KBM-7 (cell line): ENCODE data around the gene CCDC9.
"Not testable (repeated sequence)": the region's sequence is repeated elsewhere in the genome, so short reads cannot be mapped to it uniquely, and the experiment has no call there.

Experiments used
- DNase-seq: peaks from one replicate; pipeline ENCODE4 v3.0.0-alpha.2; 2015
- in situ Hi-C: fragments of 300-500 bp; cut with MboI; formaldehyde crosslinking; loops from 2 replicates; pipeline ENCODE4 v1.14.3; 2020; ENCODE audit warnings: low sequenced_read_pairs, low pct_unique_long_range_greater_than_20kb, mixed read lengths

The CCDC9 gene

DNA sequence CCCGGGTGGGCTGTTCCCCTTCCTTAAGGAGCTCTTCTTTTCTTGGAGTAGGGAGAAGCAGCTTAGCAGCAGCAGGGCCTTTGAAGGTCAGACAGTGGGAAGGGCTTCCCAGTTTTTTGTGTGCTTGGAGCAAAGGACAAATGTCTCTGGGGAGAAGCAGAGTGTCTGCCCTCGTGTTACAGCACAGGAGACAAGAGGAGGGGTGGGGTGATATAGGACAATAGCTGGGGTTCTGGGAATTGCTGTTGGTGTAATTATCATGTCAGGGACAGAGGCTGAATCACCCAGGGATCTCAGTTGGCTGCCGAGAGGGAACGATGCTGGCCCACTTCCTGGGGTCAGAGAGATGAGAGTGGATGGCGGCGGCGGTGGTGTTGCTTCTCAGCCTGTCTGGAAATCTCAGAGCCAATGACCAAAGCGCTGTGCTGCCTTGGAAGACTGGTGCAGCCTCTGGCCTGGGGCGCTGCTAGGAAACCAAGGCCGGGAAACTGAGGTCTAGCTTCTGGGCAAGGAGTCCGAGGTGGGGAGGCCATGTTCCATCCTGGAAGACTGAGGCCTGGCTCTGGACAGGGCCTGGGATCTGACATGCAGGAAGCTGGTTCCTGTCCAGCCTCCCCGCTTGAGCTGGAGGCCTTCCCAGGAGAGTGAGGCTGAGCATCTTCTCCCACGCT is 19.6 kb downstream of the CCDC9 start:
- in situ Hi-C loops, result no loop called here

DNA sequence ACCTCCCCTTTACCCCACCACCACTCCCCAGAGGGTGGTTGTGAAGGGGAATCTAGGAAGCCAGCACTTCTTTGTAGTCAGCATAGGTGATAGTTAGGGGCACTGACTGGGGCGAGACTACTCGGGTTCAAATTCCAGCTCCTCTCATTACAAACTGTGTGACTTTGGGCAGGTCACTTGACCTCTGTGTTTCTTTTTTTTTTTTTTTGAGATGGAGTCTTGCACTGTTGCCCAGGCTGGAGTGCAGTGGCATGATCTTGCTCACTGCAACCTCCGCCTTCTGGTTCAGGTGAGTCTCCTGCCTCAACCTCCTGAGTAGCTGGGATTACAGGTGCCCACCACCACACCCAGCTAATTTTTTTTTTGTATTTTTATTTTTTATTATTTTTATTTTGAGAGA is 20.2 kb downstream of the CCDC9 start:
- in situ Hi-C loops, DNase-seq: not testable (repeated sequence)

More for the DNA sequence above, 19.6 kb downstream of the CCDC9 start:
- no peak for DNase-seq

DNA sequence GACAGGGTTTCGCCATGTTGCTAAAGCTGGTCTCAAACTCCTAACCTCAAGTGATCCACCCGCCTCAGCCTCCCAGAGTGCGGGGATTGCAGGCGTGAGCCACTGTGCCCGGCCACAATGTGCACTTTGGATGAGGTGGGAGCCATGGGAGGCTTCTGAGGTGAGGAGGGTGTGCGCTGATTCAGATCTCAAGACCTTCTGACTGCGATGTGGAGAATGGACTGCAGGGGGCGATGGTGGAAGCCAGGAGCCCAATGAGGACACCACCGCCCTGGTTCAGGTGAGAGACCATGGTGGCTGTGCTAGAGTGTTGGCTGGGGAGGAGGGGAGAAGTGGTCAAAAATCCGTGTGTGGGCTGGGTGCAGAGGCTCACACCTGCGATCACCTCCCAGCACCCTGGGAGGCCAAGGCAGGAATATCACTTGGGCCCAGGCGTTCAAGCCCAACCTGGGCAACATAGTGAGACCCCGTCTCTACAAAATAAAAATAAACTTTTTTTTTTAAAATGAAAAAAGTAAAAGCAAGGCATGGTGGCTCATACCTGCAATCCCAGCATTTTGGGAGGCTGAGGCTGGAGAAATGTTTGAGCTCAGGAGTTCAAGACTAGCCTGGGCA is 24.0 kb downstream of the CCDC9 start:
- peak; percentile 57 for DNase-seq
- in situ Hi-C loops, result no loop called here

DNA sequence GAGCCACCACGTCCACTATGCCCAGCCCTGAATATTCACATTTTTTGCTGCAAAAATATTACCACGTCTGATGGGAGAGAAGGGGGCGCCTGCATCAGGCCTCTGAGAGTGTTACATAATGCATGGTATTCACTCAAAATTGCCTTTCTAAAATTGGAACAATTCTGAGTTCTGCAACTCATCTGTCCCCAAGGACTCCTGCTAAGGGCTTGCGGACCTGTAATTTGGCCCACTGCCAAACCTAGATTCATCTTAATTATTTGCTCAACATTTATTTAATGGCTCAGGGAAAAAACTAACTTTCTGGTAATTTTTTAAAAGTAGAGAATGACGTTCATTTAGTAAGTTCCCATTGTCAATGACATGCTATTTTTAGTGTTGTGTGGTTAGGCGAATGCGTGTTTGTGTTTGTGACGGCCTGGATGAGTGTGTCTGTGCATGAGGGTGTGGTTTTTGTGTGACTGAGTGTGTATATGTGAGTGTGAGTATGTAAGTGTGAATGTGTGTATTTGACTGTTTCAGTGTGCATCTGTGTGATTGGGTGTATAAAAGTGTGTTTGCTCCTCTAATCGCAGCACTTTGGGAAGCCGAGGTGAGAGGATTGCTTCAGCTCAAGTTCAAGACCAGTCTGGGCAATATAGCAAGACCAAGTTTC is 27.2 kb downstream of the CCDC9 start:
- DNase-seq, result no peak
- in situ Hi-C loops, result no loop called here

DNA sequence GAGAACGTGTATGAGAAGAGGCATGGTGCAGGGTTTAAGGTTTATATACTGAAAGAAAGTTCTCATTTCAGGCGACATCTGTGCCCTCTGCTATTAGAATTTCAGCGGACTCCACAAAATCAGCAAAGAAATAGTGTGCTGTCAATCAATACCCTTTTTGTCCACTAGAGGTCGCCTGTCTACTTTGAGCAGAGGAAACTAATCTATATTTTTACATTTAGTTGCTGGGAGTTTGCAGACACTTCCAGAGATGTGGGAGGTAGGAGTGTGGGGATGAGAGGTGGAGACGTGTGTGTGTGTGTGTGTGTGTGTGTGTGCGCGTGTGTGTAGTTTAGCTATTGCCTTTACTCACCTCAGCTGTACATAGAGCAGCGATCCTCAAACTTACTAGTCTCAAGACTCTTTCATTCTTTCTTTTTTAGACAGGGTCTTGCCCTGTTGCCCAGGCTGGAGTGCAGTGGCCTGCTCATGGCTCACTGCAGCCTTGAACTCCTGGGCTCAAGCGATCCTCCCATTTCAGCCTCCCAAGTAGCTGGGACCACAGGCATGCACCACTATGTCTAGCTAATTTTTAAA is 28.1 kb downstream of the CCDC9 start:
- DNase-seq, result peak; percentile 80
- in situ Hi-C loops, result no loop called here

DNA sequence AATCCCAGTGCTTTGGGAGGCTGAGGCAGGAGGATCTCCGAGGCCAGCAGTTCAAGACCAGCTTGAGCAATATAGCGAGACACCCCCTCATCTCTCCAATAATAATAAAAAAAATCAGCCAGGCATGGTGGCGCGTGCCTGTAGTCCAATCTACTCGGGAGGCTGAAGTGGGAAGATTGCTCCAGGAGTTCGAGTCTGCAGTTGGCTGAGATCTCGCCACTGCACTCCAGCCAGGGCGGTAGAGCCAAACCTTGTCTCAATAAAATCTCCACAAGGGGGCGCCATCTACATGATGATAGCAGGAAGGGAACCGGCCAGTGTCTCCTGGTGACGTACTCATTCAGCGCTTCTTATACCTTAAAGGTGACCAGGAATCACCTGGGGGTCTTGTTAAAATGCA is 39.7 kb downstream of the CCDC9 start:
- DNase-seq, result peak; percentile 78
- in situ Hi-C loops, result loop anchor here (10.0 kb wide), 1 partner anchor 109 kb away; no protein-coding TSS in a partner anchor

DNA sequence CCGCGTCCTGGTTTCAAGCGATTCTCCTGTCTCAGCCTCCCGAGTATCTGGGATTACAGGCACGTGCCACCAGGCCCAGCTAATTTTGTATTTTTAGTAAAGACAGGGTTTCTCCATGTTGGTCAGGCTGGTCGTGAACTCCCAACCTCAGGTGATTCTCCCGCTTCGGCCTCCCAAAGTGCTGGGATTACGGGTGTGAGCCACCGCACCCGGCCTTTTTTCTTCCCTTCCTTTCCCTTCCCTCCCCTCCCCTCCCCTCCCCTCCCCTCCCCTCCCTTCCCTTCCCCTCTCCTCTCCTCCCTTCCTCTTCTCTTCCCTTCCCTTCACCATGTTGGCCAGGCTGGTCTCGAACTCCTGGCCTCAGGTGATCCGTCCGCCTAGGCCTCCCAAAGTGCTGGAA is 44.5 kb downstream of the CCDC9 start:
- DNase-seq, result not testable (repeated sequence)

DNA sequence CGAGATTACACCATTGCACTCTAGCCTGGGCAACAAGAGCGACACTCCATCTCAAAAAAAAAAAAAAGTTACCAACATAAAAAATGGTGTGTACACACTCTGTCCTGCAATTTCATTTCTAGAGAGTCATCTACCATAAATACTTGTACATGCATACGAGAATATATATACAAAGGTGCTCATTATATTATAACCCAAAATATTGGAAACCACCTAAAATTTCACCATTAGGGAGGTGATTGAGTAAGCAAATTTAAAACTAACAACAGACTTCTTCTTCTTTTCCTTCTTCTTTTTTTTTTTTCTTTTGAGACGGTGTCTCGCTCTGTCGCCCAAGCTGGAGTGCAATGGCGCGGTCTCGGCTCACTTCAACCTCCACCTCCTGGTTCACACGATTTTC is 45.9 kb downstream of the CCDC9 start:
- in situ Hi-C loops, result no loop called here

More for the DNA sequence above, 44.5 kb downstream of the CCDC9 start:
- in situ Hi-C loops, result not testable (repeated sequence)

DNA sequence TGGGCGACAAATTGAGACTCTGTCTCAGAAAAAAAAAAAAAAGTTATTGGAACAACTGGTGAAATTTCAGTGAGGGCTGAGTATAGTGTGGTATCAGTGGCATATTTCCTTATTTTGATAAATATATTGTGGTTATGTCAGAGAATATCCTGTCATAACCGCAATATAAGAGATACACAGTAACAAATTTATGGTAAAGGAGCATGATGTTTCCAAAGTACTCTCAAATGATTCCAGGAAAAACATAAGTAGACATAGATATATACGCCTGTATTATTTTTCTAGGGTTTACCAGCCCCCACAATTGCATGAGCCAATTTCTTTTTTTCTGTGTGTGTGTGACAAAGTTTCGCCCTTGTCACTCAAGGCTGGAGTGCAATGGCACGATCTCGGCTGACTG is 47.6 kb downstream of the CCDC9 start:
- in situ Hi-C loops, result no loop called here
- no peak for DNase-seq

More for the DNA sequence above, 45.9 kb downstream of the CCDC9 start:
- DNase-seq, result no peak

DNA sequence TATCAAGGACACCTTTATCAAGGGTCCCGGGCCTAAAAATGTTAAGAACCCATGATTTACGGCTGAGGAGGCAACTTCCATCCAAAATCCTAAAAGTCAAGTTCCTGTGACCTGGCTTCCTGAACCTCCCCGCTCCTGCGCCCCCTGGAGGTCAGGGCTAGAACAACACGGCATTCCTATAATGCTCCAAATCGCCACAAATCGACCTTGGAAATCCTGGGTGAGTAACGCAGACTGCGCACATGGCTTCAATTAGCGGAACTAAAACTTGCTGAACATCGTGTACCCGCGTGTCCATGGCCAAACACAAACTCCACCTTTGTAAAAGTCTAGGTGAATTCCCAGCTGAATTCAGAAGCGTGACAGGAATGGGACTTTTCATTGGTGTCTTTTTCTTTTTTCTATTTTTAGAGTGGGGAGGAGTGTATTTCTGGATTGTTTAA is 49.0 kb downstream of the CCDC9 start:
- in situ Hi-C loops, result no loop called here
- peak; percentile 77 for DNase-seq

DNA sequence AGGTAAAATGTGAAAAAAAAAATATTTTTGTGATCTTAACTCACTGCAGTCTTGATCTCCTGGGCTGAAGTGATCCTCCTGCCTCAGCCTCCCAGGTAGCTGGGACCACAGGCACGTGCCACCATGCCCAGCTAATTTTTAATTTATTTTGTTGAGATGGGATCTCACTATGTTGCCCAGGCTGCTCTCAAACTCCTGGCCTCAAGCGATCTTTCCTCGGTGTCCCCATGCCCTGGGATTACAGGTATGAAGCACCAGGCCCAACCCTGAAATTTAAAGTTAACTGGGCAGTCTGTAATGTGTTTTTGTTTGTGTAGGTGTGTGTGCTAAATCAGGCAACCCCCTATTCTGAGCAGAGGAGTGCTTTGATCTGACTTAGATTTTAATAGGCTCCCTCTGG is 50.0 kb downstream of the CCDC9 start:
- DNase-seq, result no peak
- in situ Hi-C loops, result no loop called here

DNA sequence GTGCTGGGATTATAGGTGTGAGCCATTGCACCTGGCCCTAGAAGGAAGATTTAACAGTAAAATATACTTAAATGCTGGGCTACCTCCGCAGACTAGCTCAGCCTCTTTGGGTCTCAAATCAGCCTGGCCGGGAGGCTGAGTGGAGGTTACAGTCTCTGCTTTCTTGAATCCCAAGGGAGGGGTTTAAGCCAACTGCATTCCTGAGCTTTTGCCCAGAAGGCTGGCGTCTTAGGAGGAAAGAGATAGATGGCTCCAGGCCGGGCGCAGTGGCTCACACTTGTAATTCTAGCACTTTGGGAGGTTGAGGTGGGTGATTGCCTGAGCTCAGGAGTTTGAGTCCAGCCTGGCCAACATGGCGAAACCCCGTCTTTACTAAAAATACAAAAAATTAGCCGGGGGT is 52.7 kb downstream of the CCDC9 start:
- in situ Hi-C loops, result no loop called here
- DNase-seq, result no peak

DNA sequence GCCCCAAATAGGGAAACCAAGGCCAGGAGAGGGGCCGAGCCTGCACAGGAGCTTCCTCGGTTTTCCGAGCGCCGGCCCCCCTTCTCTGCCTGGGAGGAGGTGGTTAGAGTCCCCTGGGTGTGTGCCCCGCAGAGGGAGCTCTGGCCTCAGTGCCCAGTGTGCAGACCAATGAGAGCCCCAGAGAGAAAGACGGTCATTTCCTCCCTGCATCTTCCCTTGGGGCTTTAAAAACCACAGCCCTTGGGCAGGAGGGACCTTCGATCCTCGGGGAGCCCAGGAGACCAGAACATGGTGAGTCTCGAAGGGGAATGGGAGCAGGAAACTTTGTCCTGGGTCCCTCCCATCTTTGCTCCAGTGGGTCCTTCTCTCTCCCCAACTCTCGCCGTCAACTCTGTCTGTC is 53.3 kb downstream of the CCDC9 start, which contains the start of gene C5AR1:
Gene C5AR1 (plus strand): TSS at position 254 of the 400 bp plus-strand sequence. CDS start 35 bp downstream, at position 289.
- in situ Hi-C loops, result no loop called here
- no peak for DNase-seq

DNA sequence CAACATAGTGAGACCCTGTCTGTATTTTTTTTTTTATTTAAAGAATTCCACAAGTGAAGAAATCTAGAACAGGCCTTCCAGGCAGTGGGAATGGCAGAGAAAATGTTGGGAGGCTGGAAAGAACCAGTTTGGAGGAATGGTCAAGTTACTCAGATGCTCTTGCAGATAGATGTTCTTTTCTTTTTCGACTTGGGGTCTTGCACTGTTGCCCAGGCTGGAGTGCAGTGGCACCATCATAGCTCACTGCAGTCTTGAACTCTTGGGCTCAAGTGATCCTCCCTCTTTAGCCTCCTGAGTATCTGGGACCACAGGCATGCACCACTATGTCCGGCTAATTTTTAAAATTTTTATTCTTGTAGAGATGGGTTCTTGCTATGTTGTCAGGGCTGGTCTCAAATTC is 54.0 kb downstream of the CCDC9 start:
- no peak for DNase-seq
- in situ Hi-C loops, result no loop called here

DNA sequence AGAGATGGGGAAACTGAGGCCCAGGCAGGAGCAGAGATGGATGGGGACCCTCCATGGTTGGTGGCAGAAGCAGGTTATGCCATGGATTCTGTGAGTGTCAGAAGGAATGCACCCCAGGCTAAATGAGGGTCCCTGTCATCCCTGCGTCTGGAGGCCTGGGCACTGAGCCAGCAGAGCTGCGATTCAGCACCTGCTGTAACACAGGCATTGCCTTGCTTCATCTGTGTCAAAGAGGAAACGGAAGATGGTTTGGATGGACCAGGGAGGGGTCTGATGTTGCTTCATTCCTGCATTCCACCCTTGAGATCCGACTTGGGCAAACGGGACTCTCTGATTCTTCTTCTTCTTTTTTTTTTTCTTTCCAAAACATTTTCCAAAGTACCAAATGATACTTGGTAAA is 54.5 kb downstream of the CCDC9 start:
- DNase-seq, result peak; percentile 48
- in situ Hi-C loops, result no loop called here

DNA sequence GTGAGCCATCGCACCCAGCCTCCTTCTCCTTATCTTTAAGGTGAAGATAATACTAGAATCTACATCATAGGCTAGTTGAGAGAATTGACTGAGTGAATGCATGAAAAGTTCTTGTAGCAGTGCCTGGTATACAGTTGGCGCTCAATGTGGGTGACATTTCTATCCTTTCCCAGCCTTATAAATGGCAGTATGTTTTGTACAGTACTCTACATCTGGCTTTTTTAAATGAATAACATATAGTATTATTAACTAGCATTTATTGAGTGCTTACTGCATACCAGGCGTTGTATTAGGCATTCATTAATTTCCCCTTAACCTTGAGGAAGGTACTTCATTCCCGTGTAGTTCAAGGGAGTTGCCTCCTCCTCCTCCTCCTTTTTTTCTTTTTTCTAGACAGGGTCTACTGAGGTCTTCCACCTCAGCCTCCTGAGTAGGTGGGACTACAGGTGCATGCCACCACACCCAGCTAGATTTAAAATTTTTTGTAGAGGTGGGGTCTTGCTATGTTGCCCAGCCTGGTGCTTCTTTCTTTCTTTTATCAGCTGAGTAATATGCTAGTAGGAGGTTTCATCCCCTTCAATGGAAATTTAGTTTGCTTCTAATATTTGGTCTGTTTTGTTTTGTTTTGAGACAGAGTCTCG is 56.2 kb downstream of the CCDC9 start:
- no peak for DNase-seq
- in situ Hi-C loops, result no loop called here

DNA sequence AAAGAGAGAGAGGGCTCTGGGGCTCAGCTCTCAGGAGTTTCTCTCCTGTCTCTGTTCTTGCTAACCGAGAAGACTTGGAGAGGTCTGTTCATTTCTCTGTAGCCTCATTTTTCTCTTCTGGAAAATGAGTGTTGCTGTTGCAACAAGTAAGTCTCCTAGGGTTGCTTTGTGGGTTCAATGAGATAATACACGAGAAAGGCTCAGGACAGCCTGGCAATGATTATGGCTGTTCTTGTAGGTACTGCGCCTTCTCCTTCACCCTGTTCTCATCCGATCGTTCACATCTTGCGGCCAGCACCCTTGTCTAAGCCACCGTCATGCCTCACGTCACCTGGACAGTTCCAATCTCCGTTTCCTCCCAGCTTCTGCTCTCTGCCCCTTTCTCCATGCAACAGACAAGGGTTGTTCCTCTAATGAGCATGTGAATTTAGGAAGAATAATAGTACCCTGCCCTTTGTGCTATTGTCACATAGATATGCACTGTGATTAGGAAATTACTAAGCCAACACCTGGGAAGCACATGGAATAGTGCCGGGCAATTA is 57.5 kb downstream of the CCDC9 start:
- no peak for DNase-seq
- in situ Hi-C loops, result no loop called here

DNA sequence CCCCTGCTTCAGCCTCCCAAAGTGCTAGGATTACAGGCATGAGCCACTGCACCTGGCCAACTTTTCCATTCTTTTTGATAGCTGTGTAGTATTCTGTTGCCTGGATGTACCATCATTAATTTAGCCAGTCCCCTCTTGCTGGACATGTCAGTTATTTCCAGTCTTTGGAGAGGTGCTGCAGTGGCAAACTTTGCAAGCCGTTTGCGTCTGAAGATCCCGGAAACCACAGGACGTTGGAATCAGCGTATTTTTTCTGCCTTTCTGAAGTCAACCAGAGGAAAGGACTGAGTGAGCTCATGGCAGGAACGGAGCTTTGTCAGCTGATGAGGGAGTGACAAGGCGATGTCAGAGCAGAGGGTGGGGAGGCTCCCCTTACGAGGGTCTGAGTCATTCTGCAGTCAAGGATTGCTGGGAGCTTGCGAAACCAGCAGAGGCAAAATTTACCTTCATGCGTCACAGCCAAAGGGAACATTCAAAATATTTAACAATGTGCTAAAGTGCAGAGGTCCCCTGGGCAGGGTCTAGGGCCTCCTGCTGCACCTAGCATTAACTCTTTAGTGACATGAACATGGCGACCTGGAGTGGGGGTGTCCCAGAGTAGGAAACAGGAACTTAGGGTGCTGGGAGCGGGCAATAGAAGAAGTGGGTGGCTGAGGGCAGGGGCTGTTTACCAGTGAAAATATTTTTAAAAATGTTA is 58.9 kb downstream of the CCDC9 start:
- DNase-seq, result peak; percentile 86
- in situ Hi-C loops, result no loop called here

DNA sequence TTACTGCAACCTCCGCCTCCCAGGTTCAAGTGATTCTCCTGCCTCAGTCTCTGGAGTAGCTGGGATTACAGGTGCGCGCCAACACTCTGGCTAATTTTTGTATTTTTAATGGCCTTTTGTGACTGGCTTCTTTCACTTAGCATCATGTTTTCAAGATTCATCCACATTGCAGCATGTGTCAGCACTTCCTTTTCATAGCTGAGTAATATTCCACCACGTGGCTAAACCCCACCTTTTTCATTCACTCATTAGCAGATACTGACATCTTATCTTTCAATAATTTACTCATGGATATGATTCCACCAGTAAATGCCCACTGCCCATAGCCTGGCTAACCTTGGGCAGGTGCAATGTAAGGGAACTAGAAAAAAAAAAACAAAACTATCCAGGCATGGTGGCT is 60.2 kb downstream of the CCDC9 start:
- DNase-seq, result no peak
- in situ Hi-C loops, result no loop called here
